HEK293T (cell line): ENCODE measurements around the gene CD52.

ENCODE experiments used
- CTCF ChIA-PET: fragments of 350-600 bp; formaldehyde crosslinking; extraction: SDS; loops from one replicate; lab custom pipeline; 2021; ENCODE audit warnings: antibody characterized with exemption, inconsistent platforms; lab: Yijun Ruan, JAX
- POLR2A ChIA-PET: fragments of 350-600 bp; formaldehyde crosslinking; extraction: SDS; loops from one replicate; lab custom pipeline; 2020; ENCODE audit warnings: antibody characterized with exemption, inconsistent platforms; lab: Yijun Ruan, JAX
- DNase-seq: peaks from one replicate; pipeline ENCODE4 v3.0.0; 2012; ENCODE audit warnings: mixed read lengths; ENCODE audit errors: extremely low spot score
- ARNT ChIP-seq: fragments of 450-650 bp; IDR thresholded peaks from 2 replicates; pipeline ENCODE4 v1.6.1; 2017; ENCODE audit warnings: mild to moderate bottlenecking
- BHLHE40 ChIP-seq: fragments of 450-650 bp; IDR thresholded peaks from 2 replicates; pipeline ENCODE4 v1.6.1; 2016; ENCODE audit warnings: mild to moderate bottlenecking, moderate library complexity, borderline replicate concordance
- CTBP1 ChIP-seq: fragments of 450-650 bp; IDR thresholded peaks from 2 replicates; pipeline ENCODE4 v1.6.1; 2016; ENCODE audit warnings: borderline replicate concordance
- ELF4 ChIP-seq: fragments of 450-650 bp; IDR thresholded peaks from 2 replicates; pipeline ENCODE4 v1.6.1; 2017; ENCODE audit warnings: antibody characterized with exemption
- FOXA1 ChIP-seq: fragments of 450-650 bp; IDR thresholded peaks from 2 replicates; pipeline ENCODE4 v1.6.1; 2016; ENCODE audit warnings: mild to moderate bottlenecking
- FOXK2 ChIP-seq: fragments of 450-650 bp; IDR thresholded peaks from 2 replicates; pipeline ENCODE4 v1.6.1; 2016; ENCODE audit warnings: mild to moderate bottlenecking
- FOXM1 ChIP-seq: fragments of 450-650 bp; IDR thresholded peaks from 2 replicates; pipeline ENCODE4 v1.6.1; 2017; ENCODE audit warnings: mild to moderate bottlenecking, borderline replicate concordance
- HDGF ChIP-seq: fragments of 450-650 bp; IDR thresholded peaks from 2 replicates; pipeline ENCODE4 v1.6.1; 2017; ENCODE audit warnings: antibody characterized with exemption, borderline replicate concordance
- L3MBTL2 ChIP-seq: fragments of 450-650 bp; conservative IDR thresholded peaks from 2 replicates; pipeline ENCODE4 v1.6.1; 2016; ENCODE audit warnings: mild to moderate bottlenecking
- LEF1 ChIP-seq: fragments of 450-650 bp; IDR thresholded peaks from 2 replicates; pipeline ENCODE4 v1.6.1; 2017; ENCODE audit warnings: mild to moderate bottlenecking, borderline replicate concordance
- NFRKB ChIP-seq: fragments of 450-650 bp; IDR thresholded peaks from 2 replicates; pipeline ENCODE4 v1.6.1; 2016; ENCODE audit warnings: mild to moderate bottlenecking, moderate library complexity
- PKNOX1 ChIP-seq: fragments of 450-650 bp; IDR thresholded peaks from 2 replicates; pipeline ENCODE4 v1.6.1; 2016
- SP1 ChIP-seq: fragments of 450-650 bp; IDR thresholded peaks from 2 replicates; pipeline ENCODE4 v1.6.1; 2017
- SUZ12 ChIP-seq: fragments of 450-650 bp; IDR thresholded peaks from 2 replicates; pipeline ENCODE4 v1.6.1; 2016; ENCODE audit warnings: mild to moderate bottlenecking
- TARDBP ChIP-seq: fragments of 450-650 bp; IDR thresholded peaks from 2 replicates; pipeline ENCODE4 v1.6.1; 2016
- ZNF384 ChIP-seq: fragments of 450-650 bp; IDR thresholded peaks from 2 replicates; pipeline ENCODE4 v1.6.1; 2016

Gene CD52

DNA sequence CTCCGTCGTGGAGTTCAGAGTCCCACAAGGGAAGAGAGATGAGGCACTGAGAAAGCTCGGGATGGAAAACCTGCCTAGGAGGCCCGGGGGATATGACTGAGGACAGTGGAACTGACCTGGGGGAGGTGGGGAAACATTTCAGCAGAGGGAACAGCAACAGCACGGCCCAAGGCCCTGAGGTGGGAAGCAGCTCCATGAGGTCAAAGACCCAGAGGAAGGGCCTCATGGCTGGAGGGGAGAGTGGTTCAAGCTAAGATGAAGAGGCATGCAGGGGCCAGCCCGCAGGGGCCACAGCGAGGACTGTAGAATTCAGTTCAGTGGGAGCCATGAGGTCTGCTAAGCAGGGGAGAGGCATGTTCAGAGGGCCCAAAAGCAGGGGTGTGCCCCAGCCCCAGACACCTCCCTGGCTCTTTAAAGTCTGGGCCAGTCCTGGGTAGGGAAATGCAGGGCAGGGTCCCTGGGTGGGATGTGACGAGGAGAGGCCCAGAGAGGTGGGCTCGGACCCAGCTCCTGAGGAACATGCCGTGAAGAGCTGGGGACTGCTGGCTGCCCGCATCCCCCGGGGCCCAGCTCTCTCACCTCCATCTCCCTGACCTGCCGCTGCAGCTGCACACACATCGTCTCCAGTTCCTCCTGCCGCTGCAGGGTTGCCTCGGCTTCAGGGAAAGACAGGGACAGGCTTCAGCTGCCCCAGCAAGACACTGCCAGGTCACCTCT lies 21.3 kb upstream of the CD52 start:
- ChIA-PET CTCF (interaction anchor here (0.6 to 1.0 kb wide), 3 partner anchors 11 to 113 kb away, joined by 3 read pairs; no protein-coding TSS in a partner anchor), POLR2A (interaction anchor here (1.4 kb wide), 1 partner anchor 11 kb away, joined by 7 read pairs; the partner anchor contains the start of gene UBXN11)
- TF ChIP-seq TARDBP (no peak), ELF4 (no peak), FOXM1 (no peak), SP1 (no peak), BHLHE40 (no peak), FOXA1 (no peak), LEF1 (no peak)
- no peak for DNase-seq

DNA sequence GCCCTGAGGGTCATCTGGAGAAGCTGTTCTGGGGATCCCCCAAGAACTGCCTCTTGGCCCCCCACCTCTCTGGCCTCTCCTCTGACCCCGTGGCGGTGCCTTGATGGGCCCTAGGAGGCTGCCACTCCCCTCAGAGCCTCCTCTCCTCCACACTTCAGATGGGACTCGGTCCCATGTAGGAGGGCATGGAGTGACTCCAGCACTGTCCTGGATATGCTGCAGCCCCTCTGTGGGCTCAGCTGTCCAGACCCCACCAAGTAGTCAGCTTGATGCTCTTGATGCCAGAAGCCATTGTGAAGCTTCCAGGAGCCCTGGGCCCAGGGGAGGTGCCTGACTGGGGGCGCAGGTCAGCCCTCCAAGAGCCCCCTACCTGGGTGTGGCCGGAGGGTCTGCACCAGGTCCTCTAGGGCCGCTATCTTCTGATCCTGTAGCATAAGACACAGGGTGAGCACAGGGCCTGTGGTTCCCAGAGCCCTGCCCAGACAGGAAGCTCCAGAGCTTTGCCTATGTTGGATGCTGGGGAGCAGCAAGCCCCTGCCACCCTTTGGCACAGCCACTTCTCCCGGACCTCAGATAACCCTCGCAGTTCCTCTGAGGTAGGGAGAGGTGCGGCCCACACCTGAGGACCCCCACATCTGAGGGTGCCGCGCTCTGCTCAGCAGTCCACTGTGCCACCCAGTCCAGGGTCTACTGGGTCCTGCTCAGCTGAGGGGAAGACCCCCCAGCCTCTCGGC lies 20.5 kb upstream of the CD52 start:
- ChIA-PET POLR2A (no interaction called here), CTCF (interaction anchor here (0.6 to 1.0 kb wide), 3 partner anchors 12 to 113 kb away, joined by 3 read pairs; no protein-coding TSS in a partner anchor)
- TF ChIP-seq ARNT (no peak), SP1 (no peak), BHLHE40 (no peak), TARDBP (no peak), ELF4 (no peak), NFRKB (no peak), FOXM1 (no peak), FOXK2 (no peak), L3MBTL2 (no peak), CTBP1 (no peak), HDGF (no peak), SUZ12 (no peak), PKNOX1 (no peak), FOXA1 (no peak), LEF1 (no peak), ZNF384 (no peak)
- DNase-seq, result no peak

GRCh38 chr1:26297791-26298124 lies 20.0 kb upstream of the CD52 start:
- DNase-seq, result no peak
- TF ChIP-seq SP1, result no peak
- TF ChIP-seq FOXA1, result no peak
- no peak for TF ChIP-seq FOXM1
- no peak for TF ChIP-seq NFRKB
- TF ChIP-seq BHLHE40, result no peak
- no peak for TF ChIP-seq ELF4
- no peak for TF ChIP-seq LEF1
- no peak for TF ChIP-seq SUZ12
- no peak for TF ChIP-seq CTBP1
- TF ChIP-seq HDGF, result no peak
- no peak for TF ChIP-seq TARDBP
- no peak for TF ChIP-seq ARNT
- no peak for TF ChIP-seq L3MBTL2
- no peak for TF ChIP-seq FOXK2
- no peak for TF ChIP-seq PKNOX1
- ChIA-PET CTCF (interaction anchor here (1.0 kb wide), 1 partner anchor 12 kb away, joined by 3 read pairs; no protein-coding TSS in a partner anchor), POLR2A (no interaction called here)

- DNase-seq, result no peak
- POLR2A ChIA-PET, result interaction anchor here (1.2 kb wide), 1 partner anchor 8 kb away, joined by 3 read pairs; no protein-coding TSS in a partner anchor
- CTCF ChIA-PET, result interaction anchor here (0.8 to 0.9 kb wide), 3 partner anchors 15 to 131 kb away, joined by 4 read pairs; partner anchors contain the start of gene ZNF593
- no peak for TF ChIP-seq BHLHE40
- TF ChIP-seq TARDBP, result no peak
- no peak for TF ChIP-seq FOXA1
- no peak for TF ChIP-seq FOXM1
- TF ChIP-seq L3MBTL2, result no peak
- no peak for TF ChIP-seq ELF4
- no peak for TF ChIP-seq SUZ12
- TF ChIP-seq ZNF384, result no peak
- TF ChIP-seq LEF1, result no peak
- no peak for TF ChIP-seq FOXK2
- no peak for TF ChIP-seq CTBP1
- no peak for TF ChIP-seq HDGF
- TF ChIP-seq SP1, result no peak
Measured at GRCh38 chr1:26300578-26301275, 17.0 kb upstream of the CD52 start.

DNA sequence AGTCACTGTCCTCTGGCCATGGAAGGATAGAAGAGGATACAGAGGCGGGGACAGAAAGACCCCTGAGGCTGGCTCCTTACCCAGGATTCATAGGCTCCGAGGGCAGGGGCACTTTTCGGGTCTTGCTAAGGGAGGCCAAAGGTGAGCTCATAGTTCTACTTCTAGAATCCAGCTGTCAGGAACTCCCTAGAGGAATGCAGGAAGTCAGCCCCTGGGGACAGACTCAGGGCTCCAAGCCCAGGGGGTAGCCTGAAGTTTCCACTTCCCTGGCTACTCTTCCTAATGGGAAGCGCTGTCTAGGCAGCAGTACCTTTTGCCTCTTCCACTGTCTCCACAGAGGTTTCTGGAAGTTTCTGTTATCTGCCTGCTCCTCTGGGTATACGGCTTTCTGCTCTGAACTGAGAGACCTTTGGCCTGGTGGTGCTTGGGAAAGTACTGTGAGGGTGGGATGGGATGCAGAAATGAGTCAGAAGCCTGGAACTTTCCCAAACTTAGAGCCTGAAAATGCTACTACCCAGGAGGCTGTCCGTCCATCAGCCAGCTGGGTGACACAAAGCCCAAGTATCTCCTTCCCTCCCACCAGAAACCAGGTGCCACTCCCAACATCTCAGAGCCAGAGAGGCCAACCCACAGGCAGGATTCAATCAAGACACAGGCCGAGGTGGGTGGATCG lies 14.9 kb upstream of the CD52 start:
- TF ChIP-seq L3MBTL2 (no peak), SP1 (no peak), PKNOX1 (no peak), FOXK2 (no peak), LEF1 (no peak)
- DNase-seq, result no peak
- CTCF ChIA-PET, result no interaction called here
- POLR2A ChIA-PET, result no interaction called here
